ENCODE data around the gene EMP1.

DNA sequence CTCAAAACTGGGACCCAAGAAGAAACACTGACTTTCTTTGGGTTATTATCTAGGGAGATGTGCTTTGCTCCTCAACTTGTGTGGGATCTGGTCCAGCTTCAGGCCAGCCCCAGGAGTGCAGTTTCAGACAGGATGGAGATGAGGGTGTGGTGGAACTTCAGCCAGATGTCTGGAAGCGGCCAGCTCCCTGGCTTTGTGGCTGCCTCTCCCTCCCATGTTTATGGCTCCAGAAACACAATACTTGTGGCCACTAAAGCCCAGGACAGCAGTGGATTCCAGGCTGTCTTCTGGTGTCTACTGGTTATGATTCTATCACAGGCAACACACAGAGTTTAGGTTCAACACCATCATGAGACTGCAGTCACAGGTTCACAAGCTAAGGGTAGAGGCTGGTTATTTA is 44.2 kb upstream of the EMP1 start:
- no peak for TF ChIP-seq KDM1A (CRISPR knock-in tag; IDR thresholded peaks at IDR 0.05)
- TF ChIP-seq POLR2AphosphoS5 (IDR thresholded peaks at IDR 0.05; ENCODE audit: low read depth, low read length), result no peak
- no peak for TF ChIP-seq ZNF776 (CRISPR knock-in tag; IDR thresholded peaks at IDR 0.05)
- no peak for TF ChIP-seq GATAD2A (CRISPR knock-in tag; IDR thresholded peaks at IDR 0.05)

Data from HepG2 (cell line).